Gastrocnemius medialis (tissue), 4 donors: ENCODE measurements around the gene CAMK2N2.

Experiments
- CTCF ChIP-seq, 5 experiments: fragments of 450-650 bp in 3 of 5; fragments of 200-600 bp in 2 of 5; sonication (generic) in 2 of 5; IDR thresholded peaks in 4 of 5; conservative IDR thresholded peaks in 1 of 5; 1 replicate in 4 of 5; 2 replicates in 1 of 5; pipeline ENCODE4 v1.5.1; 2016 to 2019; ENCODE audit warnings: antibody characterized with exemption in 5 of 5, mild to moderate bottlenecking in 3 of 5, moderate library complexity in 3 of 5
- POLR2A ChIP-seq, 2 donors: fragments of 450-650 bp; IDR thresholded peaks; one replicate each; pipeline ENCODE4 v1.6.1; 2017; ENCODE audit warnings: antibody characterized with exemption in 2 of 2, mild to moderate bottlenecking in 2 of 2, moderate library complexity in 2 of 2

GRCh38 chr3:184237211-184237610 is 24.1 kb downstream of the CAMK2N2 start:
- TF ChIP-seq CTCF (IDR thresholded peaks at IDR 0.05 in 4 of 5, conservative IDR thresholded peaks at IDR 0.05 in 1 of 5) (no peak), POLR2A (IDR thresholded peaks at IDR 0.05) (no peak)
